KG1 (cell line): Measurements from ENCODE around the gene FOXP1.

Source experiments
- DNase-seq: peaks from one replicate; lab custom pipeline; 2025; lab: John Stamatoyannopoulos, UW

Gene FOXP1

DNA sequence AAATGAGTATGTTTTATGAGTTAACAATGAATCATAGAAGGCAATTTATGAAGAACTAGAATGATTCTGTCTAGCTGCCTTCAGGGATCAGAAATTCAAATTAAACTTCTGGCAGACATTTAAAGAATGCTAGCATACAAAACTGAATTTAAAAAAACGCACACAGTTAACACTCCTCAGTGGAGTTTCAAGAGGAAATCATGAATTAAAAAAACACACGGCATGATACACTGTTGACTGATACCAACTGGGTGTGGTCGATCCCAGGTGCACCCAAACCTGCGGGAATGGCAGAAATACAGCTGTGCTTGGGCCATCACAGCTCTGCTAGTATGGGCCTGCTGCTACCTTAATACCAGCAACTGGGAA, 526.0 kb downstream of the FOXP1 start:
- DNase-seq: no peak

DNA sequence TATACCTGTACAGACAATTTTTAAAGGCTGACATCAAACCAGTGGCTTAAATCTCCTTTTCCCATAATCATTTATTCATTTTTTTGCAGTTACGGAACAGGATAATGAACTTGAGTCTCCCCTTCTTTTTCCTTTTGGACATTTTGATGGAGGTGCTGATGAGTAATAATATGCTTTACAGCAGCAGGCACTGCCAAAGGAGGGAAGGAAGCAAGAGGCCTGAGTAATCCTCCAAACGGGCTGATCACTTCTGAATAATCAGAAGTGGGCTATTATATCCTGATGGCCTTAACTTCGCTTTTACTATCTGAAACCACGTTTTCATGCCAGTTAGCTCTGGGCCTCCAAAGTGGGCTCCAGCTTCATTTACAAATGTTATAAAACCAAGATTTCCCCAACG, 527.2 kb downstream of the FOXP1 start:
- no peak for DNase-seq

DNA sequence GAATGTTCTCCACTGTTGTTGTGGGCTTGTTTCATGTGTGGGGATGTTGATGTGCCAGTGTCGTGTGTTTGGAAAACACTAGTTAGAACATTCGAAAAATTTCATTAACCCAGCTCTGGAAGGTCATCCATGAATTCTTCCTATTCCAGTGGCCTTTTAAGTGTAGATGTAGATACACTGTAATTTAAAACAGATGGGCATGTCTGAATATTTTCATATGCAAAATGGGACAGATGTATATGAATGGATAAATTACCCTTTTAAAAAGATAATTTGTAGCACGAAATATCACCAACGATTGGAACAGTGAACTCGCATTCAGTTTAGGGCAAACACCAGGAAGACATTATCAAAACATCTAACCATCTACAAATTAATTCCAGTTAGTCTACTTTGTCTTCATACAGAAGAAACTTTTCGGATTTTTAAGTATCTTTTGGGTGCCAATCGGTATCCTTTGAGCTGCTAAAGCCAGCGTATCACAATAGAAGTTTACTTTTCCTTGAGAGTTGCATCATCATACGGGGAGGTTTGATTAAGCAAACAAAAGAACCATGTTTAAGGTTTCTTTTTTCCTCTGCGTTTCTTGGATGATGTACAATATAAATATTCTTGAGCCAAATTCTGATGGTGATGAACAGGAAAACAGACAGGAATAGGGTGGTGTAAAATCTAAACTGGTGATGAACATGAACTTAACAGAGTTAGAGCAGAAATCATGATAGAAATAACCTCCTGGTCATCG, 528.1 kb downstream of the FOXP1 start:
- DNase-seq: no peak

DNA sequence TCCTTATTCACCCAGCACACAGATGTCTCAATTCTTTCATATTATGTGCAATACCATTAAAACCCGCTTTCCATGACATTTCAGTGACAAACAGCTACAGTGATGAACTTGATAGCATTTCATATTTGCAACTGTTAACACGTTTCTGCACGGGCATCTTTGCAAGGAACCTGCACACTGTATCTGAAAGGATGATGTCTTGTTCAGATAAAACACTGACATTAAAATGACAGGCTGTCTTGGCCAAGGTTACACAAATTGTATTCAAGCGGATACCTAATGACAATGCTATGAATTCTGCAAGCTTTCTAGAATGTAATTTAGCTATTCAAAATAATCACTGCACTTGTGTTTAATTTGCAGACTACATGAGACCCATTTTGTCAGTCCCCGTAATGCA, 529.2 kb downstream of the FOXP1 start:
- no peak for DNase-seq

DNA sequence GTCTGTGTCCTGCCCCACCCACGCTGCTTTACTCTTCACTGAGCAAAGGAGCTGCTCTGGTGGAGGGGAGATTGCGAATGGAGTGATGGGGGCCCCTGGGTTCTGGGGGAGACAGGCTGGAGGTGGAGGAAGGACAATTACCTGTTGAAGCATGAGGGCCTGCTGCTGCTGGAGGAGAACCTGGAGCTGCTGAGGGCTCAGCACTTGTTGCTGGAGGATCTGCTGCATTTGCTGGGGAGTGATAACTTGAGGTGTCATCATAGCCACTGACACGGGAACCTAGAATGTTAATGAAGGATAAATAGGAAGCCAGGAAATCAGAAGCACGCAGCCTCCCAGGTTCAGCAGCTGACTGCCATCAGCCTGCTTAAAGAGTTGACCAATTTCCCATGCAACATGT, 530.0 kb downstream of the FOXP1 start:
- no peak for DNase-seq

DNA sequence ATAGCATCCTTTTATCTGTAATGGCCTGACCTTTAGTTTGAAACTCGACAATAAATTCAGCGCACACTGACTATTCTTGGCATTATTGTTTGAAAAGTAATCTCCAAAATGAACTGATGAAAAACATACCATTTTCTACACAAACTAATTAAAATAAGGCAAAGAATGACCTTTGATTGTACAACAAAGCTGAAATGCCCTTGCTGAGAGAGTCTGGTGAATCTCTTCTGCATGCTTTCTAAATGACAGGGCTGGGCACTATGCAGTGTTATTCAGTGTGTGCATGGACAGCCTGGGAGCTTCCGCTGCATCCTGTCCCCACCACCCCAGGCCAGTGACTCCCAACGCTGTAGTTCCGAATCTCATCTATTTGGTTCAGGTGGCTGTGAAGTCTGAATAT, 530.8 kb downstream of the FOXP1 start:
- no peak for DNase-seq

DNA sequence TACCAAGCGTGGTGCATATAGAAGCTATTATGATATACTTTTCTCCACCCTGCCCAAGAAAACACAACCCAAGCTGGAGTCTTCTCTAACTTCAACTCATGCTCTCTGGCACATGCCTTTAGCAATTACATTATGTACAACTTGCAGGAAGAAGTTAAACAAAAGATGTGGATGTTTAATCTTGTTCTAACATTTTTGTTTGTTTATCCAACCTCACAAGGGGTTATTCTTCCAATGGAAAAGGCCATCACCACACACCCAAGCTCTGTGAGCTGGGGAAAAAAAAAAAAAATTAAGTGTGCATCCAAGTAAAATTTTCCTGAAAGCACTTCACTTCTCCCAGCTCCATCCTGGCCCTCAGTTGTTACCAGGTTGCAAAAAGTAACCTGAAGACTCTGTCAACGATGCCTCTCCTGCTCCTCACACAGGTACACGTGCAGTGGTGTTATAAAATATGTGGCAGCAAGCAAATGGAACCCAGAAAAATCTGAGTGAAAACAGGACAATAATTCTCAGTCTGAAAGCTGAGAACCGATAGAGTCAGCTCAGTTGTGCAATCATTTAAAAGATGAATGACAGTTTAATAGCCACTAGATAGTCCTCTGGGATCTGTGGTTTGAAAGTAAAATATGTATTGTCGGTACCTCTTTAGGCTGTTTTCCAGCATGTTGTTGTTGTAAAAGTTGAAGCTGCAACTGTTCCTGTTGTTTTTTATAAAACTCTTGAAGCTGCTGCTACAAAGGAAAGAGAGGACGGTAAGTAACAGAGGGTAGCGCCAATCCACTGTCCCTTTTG, 531.4 kb downstream of the FOXP1 start:
- no peak for DNase-seq

DNA sequence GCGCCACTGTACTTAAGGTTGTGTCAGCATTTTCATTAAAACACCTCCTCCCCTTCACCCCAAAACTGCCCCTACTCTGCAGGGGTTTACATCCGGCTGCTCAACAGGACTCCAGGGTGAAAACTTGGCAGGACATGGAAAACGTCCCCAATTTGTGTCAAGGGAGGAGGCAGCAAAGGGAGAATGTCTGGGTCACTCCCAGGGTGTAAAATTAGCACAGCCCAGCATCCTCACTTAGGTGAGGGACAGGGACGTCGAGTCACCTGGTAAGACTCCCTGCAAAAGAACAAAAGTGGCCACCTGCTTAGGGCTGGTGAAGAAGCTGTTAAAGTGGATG, 532.3 kb downstream of the FOXP1 start:
- no peak for DNase-seq

DNA sequence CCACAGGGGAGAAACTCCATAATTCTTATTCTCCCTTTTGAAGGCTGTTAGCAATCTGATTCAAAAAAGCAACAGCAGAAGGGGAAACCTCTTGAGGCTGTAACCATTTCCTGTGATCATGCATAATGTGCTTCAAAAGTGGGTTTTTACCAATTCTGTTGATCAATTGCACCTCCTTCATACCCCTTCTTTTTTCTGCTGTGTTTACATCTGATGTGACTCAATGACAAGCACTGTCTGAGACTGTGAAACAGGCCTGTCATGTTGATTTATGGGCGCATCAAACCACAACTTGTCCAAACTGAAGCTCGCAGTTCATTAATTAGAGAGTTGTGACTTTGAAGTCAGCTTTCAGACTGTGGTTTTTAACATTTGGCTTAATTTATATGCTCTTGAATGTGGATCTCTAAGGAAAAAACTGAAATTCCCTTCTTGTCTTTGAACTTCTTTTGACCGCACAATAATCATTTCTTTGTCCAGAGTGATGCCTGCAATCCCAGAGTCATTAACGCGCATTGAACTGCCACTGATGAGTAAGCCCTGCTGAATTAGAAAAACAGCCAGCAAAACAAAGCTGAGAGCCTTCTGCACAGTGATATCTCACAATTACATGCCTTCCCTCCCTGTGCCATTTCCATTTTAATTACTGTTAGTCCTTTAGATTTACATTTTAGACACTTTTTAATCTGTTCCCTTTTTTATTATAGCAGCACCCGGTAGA, 532.8 kb downstream of the FOXP1 start:
- peak; percentile 20 for DNase-seq

DNA sequence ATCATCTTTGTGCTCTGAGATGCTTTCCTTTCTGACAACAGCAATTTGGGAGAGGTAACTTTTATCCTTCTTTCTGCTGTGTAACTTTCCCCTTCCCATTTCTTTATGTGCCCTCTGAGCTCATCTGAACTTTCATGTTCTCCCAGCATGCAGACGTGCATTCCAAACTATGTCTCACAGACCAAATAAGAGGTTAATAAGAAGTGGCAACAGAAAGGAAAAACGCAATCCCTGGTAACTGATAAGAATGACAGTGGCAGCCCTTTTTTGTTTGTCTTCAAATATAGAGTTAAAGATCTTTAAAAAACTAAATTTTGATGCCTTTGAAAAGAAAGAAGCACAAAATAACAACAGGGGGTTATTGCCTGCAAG, 533.4 kb downstream of the FOXP1 start:
- no peak for DNase-seq

DNA sequence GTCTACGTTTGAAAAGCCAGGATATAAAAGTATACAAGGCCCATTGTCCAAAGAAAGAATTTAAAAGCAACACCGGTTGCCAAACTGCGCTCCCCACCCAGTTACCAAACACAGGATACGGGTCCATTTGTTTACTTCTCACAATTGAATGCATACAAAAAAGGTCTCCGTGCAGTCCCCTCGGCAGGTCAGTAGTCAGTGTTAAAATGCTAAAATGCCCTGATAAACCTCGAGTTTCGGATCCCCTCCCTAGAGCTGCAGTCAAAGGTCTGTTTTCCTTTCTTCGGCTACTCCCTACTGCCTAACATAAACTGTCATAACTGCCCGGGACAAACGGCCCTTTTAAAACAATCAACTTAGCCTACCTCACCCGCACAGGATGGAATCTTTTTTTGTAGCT, 534.6 kb downstream of the FOXP1 start:
- no peak for DNase-seq

DNA sequence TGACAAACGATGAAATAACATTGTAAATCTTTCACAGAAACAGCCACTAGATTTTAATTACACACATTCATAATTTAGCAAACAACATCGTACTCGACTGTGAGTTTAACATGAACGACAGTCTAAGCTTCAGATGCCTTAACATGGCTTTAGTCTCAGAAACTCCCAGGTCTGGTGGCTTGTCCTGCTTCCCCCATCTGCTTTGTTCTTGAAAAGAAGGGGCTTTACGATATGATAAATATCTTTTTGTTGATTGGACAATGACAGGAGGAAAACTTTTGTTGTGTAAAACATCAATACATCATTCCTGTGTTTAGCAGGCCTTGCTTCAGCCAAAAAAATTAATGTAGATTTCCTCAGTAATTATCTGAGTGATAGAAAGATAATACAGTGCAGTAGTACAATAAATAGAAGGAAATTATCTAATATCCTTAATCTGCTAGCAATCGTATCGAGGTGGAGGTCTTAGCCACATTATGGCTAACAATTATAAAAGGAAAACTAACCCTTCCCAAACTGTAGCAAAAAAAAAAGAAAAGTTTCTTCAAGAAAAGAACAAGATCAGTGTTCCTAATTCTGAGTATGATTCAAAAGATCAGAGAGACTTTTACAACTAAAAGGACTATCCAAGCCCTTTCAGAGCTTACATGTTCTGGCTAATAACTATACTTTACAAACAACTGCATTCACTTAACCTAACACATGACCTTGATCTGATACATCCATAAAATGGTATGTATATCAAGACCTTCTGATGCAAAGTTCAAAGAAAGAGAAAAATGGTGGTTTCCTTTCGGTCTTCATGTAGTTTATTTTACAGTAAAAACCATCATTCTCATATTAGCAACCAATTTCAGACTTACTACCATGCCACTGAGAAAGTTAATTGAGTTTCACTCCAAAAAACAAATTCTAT, 535.7 kb downstream of the FOXP1 start:
- no peak for DNase-seq

DNA sequence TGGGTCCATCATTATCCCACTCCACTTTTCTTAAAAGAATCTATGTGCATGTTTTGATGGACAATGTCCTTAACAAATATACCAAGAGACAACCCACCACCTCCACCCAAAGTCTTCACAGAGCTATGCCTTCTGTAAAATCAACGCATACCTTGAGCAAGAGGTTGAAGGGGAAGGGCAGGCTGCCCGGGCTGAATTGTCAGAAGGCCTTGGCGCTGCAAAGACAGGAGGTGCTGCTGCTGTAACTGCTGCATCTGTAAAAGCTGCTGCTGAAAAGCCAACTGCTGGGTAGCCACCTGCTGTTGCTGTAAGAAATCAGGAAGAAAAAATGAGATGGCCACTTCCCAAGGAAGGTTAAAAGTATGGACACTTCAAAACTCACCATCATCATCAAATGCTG, 536.7 kb downstream of the FOXP1 start:
- no peak for DNase-seq

DNA sequence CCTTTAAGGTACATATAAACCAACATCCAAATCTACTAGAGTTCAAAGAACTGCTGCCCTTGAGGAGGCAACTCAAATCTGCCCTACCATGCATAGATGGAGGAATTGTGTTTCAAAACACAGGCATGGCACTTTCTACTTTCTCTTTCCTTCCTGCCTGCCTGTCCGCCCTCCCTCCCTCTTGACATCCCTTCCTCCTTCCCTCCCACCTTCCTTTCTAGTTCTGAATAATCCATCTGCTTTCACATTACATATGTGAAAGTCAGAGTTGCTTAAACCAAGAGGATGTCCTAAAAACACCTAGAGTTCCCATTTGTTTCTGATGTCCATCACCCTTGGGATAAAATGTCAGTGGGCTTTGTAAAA, 537.6 kb downstream of the FOXP1 start:
- no peak for DNase-seq

DNA sequence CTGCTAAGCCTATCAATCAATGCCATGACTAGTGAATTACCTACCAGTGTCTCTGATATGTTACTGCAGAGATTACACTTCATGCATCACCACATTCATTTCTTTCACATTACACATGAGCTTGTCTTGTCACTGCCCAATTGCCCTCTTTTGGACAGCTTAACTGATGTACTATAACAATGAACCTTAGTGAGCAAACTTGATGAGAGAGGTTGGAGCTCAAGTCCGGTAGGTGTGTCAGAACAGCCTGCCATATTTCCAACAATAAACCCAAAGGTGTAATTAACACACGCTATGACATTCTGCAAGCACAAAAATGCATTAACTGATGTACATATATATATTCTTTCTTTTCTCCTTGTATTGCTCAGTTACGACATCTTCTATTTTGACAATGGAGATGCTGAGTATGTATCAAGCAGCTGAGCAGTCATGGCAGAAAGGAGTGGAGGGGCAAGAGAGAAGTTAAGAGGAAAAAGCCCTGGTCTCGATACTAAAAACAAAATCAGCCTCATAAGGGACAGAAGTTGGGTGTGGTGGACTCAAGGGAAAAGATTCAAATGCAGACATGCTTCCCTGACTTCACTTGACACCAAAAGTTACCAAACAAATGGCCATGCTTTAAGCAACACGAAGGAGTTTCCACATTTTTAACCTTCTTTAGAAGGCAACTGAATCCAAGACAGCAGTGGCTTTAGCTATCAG, 538.2 kb downstream of the FOXP1 start:
- no peak for DNase-seq

DNA sequence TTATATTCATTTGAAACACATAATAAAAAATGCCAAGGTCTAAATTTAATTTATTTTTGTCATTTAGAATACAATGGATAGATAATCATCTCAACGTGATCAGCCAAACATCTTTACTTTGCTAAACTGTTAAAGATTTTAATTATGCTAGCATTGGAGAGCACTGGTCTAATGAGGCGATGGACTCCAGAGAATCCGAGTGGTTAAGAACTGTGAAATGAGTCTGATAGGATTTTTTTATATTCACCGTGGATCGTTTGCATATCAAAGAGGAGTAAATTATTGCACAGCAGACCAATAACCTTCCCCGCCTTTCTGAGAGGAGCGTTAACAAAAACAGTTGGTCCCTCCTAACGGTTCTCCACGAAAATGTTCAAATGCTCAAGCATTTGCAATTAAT, 540.8 kb downstream of the FOXP1 start:
- DNase-seq: no peak

DNA sequence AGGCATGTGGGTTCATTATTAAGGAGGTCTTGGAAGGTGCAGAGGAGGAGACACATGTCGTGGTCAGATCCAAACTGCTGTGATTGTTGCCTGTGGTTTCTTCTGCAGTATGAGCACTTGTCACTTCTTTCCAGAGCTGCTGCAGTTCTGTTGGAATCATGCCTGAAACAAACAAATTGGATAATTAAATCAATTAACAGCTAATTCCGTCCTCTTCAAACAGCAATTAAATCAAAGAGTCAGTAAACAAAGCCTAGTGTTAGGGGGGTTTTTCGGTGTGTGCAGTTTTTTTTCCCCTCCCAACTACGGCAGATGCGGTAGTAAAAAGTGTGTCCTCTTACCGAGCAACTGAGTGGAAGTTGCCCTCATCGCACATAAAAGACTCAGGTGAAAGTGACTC, 542.2 kb downstream of the FOXP1 start:
- DNase-seq: no peak

DNA sequence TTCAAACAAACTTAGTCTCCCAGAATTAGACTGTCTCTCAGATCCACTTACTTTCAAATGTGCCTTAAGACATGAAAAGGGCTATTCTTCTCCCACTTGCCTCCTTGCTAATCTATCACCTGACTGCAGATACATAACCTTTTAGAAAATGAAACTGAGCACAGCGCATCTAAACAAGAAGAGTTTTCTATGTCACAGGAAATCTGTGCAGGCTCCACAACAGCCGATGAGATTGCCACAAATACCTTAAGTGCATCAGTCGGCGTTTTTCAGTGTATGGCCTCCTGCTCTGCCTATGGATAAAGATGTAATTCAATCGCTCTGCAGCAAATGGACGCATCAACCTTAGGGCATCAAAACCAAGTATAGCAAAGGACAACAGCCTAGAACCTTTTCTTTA, 544.2 kb downstream of the FOXP1 start:
- no peak for DNase-seq

DNA sequence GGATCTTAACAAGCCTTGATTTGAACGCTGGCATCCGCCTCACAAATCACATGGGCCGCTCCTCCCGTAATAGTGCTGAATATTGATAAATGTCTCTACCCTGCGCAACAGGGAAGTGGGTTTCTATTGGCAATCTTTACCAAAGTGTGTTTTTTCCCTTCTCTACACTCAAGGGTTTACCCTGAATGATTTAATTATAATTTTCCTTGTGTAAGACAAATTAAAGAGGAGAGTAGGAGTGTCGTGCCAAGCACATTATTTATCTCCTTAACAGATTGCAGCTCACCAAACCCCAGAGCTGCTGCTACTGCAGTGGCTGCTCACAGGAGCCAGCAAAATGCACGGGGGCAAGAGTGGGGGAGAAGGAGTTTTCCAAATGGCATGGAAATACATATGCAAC, 545.8 kb downstream of the FOXP1 start:
- DNase-seq: no peak

DNA sequence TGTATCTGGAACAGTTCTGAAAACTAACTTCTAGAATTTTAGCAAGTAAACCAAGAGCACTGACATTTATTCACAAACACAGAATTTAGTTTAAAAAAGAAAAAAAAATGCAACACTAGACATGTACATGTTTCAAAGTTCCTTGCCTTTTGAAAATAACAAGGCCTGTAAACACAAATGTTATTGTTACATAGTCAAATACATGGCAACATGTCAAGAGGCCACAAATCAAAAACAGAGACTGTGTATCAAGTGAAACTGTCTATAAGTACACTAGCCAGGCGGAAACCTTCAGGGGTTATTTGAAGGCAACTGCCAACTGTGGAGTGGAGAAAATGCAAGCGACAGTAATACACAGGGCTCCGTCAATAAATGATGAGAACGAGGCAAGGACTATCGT, 547.6 kb downstream of the FOXP1 start:
- no peak for DNase-seq

DNA sequence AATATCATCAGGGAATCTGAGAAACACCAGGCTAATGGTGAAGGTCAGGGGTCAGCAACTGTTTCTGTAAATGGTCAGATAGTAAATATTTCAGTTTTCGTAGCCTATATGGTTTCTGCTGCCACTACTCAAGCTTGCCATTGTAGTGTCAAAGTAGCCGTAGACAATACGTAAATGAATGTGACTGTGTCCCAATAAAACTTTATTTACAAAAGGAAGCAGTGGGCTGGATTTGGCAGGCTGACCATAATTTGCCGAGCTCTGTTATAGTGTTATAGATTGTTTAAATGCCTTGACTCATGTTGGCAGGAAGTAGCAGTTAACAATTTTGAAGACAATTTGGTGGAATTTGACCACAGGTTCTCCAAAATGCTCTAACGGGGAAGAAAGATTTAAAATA, 548.2 kb downstream of the FOXP1 start:
- DNase-seq: peak; percentile 10
